Endothelial cell of umbilical vein (primary cell): ENCODE data around the gene RET.

Experiments
- EZH2 ChIP-seq: IDR thresholded peaks from 2 replicates; pipeline ENCODE4 v1.6.1; 2012; ENCODE audit warnings: borderline replicate concordance, low read depth, mild to moderate bottlenecking, moderate library complexity, low read length, inconsistent platforms; ENCODE audit not compliant: severe bottlenecking
- MAX ChIP-seq: IDR thresholded peaks from 2 replicates; pipeline ENCODE4 v1.6.1; 2011; ENCODE audit not compliant: insufficient read depth, insufficient read length
- POLR2A ChIP-seq: IDR thresholded peaks from 2 replicates; pipeline ENCODE4 v1.6.1; 2012; ENCODE audit warnings: low read depth, mild to moderate bottlenecking, control low read depth, low read length
- POLR2AphosphoS5 ChIP-seq: IDR thresholded peaks from 2 replicates; pipeline ENCODE4 v1.6.1; 2012; ENCODE audit warnings: low read depth, mild to moderate bottlenecking, control low read depth, low read length, moderate library complexity; ENCODE audit not compliant: insufficient read depth
- TF ChIP-seq, protein P1 (sequence below), 2 donors: IDR thresholded peaks; 1 replicate in 1 of 2; 2 replicates in 1 of 2; pipeline ENCODE4 v1.5.1; 2011; ENCODE audit warnings: low read length in 2 of 2, mild to moderate bottlenecking in 2 of 2, moderate library complexity in 2 of 2, control low read depth in 1 of 2, inconsistent platforms in 1 of 2, low read depth in 1 of 2; ENCODE audit not compliant: insufficient read depth in 1 of 2; ENCODE audit errors: extremely low read depth in 1 of 2

DNA sequence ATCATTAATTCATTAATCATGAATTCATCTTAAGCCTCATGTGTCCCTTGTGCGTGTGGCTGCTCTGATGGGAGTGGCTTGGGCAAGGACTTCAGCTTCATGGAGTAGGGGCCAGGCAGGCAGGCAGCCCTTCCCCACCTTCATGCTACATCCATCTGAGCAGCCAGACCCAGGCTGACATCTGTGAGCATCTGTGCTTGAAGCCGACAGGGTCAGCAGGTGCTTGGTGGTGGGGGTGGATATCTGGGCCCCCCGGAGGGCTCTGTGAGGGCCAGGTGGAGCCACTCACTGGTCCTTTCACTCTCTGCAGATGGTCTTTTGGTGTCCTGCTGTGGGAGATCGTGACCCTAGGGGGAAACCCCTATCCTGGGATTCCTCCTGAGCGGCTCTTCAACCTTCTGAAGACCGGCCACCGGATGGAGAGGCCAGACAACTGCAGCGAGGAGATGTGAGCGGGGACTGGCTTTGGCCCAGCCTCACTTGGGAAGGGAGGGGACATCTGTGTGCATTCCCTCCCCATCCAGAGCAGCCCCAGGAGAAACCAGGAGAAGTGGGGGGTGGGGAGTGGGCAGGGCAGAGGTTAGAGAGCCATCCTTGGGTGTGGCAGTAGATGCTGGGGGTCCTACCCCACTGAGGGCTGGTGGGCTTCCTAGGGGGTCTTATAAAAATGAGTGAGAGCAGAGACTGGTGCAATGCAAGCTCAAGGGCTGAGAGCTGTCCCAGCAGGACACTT lies 46.7 kb downstream of the RET start:
- TF ChIP-seq EZH2: no peak
- TF ChIP-seq MAX: no peak
- TF ChIP-seq, protein P1, sequence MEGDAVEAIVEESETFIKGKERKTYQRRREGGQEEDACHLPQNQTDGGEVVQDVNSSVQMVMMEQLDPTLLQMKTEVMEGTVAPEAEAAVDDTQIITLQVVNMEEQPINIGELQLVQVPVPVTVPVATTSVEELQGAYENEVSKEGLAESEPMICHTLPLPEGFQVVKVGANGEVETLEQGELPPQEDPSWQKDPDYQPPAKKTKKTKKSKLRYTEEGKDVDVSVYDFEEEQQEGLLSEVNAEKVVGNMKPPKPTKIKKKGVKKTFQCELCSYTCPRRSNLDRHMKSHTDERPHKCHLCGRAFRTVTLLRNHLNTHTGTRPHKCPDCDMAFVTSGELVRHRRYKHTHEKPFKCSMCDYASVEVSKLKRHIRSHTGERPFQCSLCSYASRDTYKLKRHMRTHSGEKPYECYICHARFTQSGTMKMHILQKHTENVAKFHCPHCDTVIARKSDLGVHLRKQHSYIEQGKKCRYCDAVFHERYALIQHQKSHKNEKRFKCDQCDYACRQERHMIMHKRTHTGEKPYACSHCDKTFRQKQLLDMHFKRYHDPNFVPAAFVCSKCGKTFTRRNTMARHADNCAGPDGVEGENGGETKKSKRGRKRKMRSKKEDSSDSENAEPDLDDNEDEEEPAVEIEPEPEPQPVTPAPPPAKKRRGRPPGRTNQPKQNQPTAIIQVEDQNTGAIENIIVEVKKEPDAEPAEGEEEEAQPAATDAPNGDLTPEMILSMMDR (IDR thresholded peaks at IDR 0.05; ENCODE audit: extremely low read depth in 1 of 2, insufficient read depth in 1 of 2, low read depth in 1 of 2, low read length in 2 of 2): no peak
- TF ChIP-seq POLR2AphosphoS5: no peak
- no peak for TF ChIP-seq POLR2A
